NCI-H2107 treated with DMSO at 0.1 percent for 48 hours (cell line): ENCODE results near the gene INTS6.

Source experiments
- DNase-seq: peaks from one replicate; lab custom pipeline; 2025; ENCODE audit not compliant: unreplicated experiment; lab: John Stamatoyannopoulos, UW

Gene INTS6

GRCh38 chr13:51348069-51348967 lies 104.5 kb downstream of the INTS6 start:
- no peak for DNase-seq

- no peak for DNase-seq
Measured at GRCh38 chr13:51347099-51347498, 105.7 kb downstream of the INTS6 start.

- DNase-seq: no peak
Measured at GRCh38 chr13:51346397-51346796, 106.4 kb downstream of the INTS6 start.

- no peak for DNase-seq
Measured at GRCh38 chr13:51343475-51343874, 109.4 kb downstream of the INTS6 start.

GRCh38 chr13:51342706-51343105 lies 110.1 kb downstream of the INTS6 start:
- DNase-seq: no peak

- no peak for DNase-seq
Measured at GRCh38 chr13:51341791-51342190, 111.0 kb downstream of the INTS6 start.

- no peak for DNase-seq
Measured at GRCh38 chr13:51341232-51341631, 111.6 kb downstream of the INTS6 start.

- no peak for DNase-seq
Measured at GRCh38 chr13:51339952-51340732, 112.7 kb downstream of the INTS6 start.

GRCh38 chr13:51339354-51339753 lies 113.5 kb downstream of the INTS6 start, which contains the start of gene SERPINE3:
SERPINE3 (plus strand) TSS chr13:51339691; CDS start chr13:51341092, 1,401 bp downstream.
- DNase-seq: no peak

GRCh38 chr13:51336746-51337145 lies 116.1 kb downstream of the INTS6 start:
- no peak for DNase-seq

GRCh38 chr13:51333826-51334225 lies 119.0 kb downstream of the INTS6 start:
- DNase-seq: no peak

- no peak for DNase-seq
Measured at GRCh38 chr13:51333421-51333820, 119.4 kb downstream of the INTS6 start.

GRCh38 chr13:51332566-51333361 lies 120.1 kb downstream of the INTS6 start:
- DNase-seq: no peak

GRCh38 chr13:51331354-51331861 lies 121.4 kb downstream of the INTS6 start:
- DNase-seq: no peak

GRCh38 chr13:51330791-51331190 lies 122.0 kb downstream of the INTS6 start:
- no peak for DNase-seq

- no peak for DNase-seq
Measured at GRCh38 chr13:51329606-51330005, 123.2 kb downstream of the INTS6 start.

- DNase-seq: no peak
Measured at GRCh38 chr13:51328488-51328887, 124.3 kb downstream of the INTS6 start.

GRCh38 chr13:51327961-51328360 lies 124.9 kb downstream of the INTS6 start:
- no peak for DNase-seq

- DNase-seq: no peak
Measured at GRCh38 chr13:51326777-51327176, 126.1 kb downstream of the INTS6 start.

- no peak for DNase-seq
Measured at GRCh38 chr13:51325837-51326236, 127.0 kb downstream of the INTS6 start.
